H9 (cell line): Measurements from ENCODE around the gene SPATA2L. TPM values are rescaled to one million over a fixed set of nuclear protein-coding genes. Genes with fewer than 3 reads are reported as not detected.

Source experiments
- DNase-seq: peaks from one replicate; pipeline ENCODE4 v3.0.0-alpha.2; 2017
- H2AFZ ChIP-seq: one replicate; pipeline ENCODE4 v1.6.1; 2013; ENCODE audit warnings: mild to moderate bottlenecking, low read length, control low read depth, moderate library complexity
- H2AK5ac ChIP-seq: 2 replicates; pipeline ENCODE4 v1.6.1; 2013; ENCODE audit warnings: low read length, control low read depth, mixed read lengths; ENCODE audit not compliant: insufficient read length
- H2BK120ac ChIP-seq: one replicate; pipeline ENCODE4 v1.6.1; 2013; ENCODE audit warnings: low read depth, mild to moderate bottlenecking, low read length, control low read depth, inconsistent platforms; ENCODE audit not compliant: poor library complexity, severe bottlenecking
- H2BK12ac ChIP-seq: 2 replicates; pipeline ENCODE4 v1.6.1; 2013; ENCODE audit warnings: low read length, control low read depth, mixed read lengths, low read depth; ENCODE audit not compliant: insufficient read length
- H2BK15ac ChIP-seq: 2 replicates; pipeline ENCODE4 v1.6.1; 2013; ENCODE audit warnings: low read depth, low read length, control low read depth
- H2BK20ac ChIP-seq: one replicate; pipeline ENCODE4 v1.6.1; 2013; ENCODE audit warnings: low read depth, mild to moderate bottlenecking, low read length, control low read depth, inconsistent platforms; ENCODE audit not compliant: poor library complexity, severe bottlenecking
- H2BK5ac ChIP-seq: 2 replicates; pipeline ENCODE4 v1.6.1; 2013; ENCODE audit warnings: low read length, control low read depth, mixed read lengths; ENCODE audit not compliant: insufficient read length
- H3K14ac ChIP-seq: 2 replicates; pipeline ENCODE4 v1.6.1; 2013; ENCODE audit warnings: low read length, control low read depth; ENCODE audit not compliant: insufficient read depth
- H3K18ac ChIP-seq: 2 replicates; pipeline ENCODE4 v1.6.1; 2013; ENCODE audit warnings: low read depth, mild to moderate bottlenecking, mixed read lengths, low read length, control low read depth; ENCODE audit not compliant: insufficient read length
- H3K23ac ChIP-seq: 2 replicates; pipeline ENCODE4 v1.6.1; 2013; ENCODE audit warnings: low read length, control low read depth, mixed read lengths, low read depth; ENCODE audit not compliant: insufficient read length
- H3K23me2 ChIP-seq: 2 replicates; pipeline ENCODE4 v1.6.1; 2013; ENCODE audit warnings: low read depth, mild to moderate bottlenecking, mixed read lengths, low read length, control low read depth; ENCODE audit not compliant: insufficient read length, poor library complexity, severe bottlenecking
- H3K27ac ChIP-seq: 2 replicates; pipeline ENCODE4 v1.5.1; 2013; ENCODE audit warnings: low read length, control low read depth, mixed read lengths, low read depth; ENCODE audit not compliant: insufficient read length
- H3K27me3 ChIP-seq: 2 replicates; pipeline ENCODE4 v1.6.1; 2013; ENCODE audit warnings: low read length, control low read depth, inconsistent platforms; ENCODE audit not compliant: insufficient read depth
- H3K4ac ChIP-seq: 2 replicates; pipeline ENCODE4 v1.6.1; 2013; ENCODE audit warnings: low read depth, mild to moderate bottlenecking, control low read depth, inconsistent platforms, low read length, moderate library complexity
- H3K4me1 ChIP-seq: 2 replicates; pipeline ENCODE4 v1.6.1; 2013; ENCODE audit warnings: low read length, control low read depth, inconsistent platforms; ENCODE audit not compliant: insufficient read depth
- H3K4me2 ChIP-seq: 2 replicates; pipeline ENCODE4 v1.6.1; 2013; ENCODE audit warnings: low read length, control low read depth, mixed read lengths; ENCODE audit not compliant: insufficient read length, insufficient read depth
- H3K56ac ChIP-seq: 2 replicates; pipeline ENCODE4 v1.6.1; 2013; ENCODE audit warnings: low read depth, mild to moderate bottlenecking, mixed read lengths, low read length, control low read depth; ENCODE audit not compliant: insufficient read length
- H3K79me1 ChIP-seq: 2 replicates; pipeline ENCODE4 v1.6.1; 2013; ENCODE audit warnings: low read depth, mild to moderate bottlenecking, moderate library complexity, low read length, control low read depth, inconsistent platforms; ENCODE audit not compliant: insufficient read depth, poor library complexity, severe bottlenecking
- H3K79me2 ChIP-seq: 2 replicates; pipeline ENCODE4 v1.6.1; 2013; ENCODE audit warnings: low read length, control low read depth, inconsistent platforms; ENCODE audit not compliant: insufficient read depth
- H3K9ac ChIP-seq: 2 replicates; pipeline ENCODE4 v1.6.1; 2013; ENCODE audit warnings: low read length, control low read depth, mixed read lengths; ENCODE audit not compliant: insufficient read length; ENCODE audit errors: extremely low read depth
- H3K9me3 ChIP-seq: one replicate; pipeline ENCODE4 v1.6.1; 2013; ENCODE audit warnings: low read depth, low read length, inconsistent platforms; ENCODE audit not compliant: control insufficient read depth
- H3T11ph ChIP-seq: one replicate; pipeline ENCODE4 v1.6.1; 2013; ENCODE audit warnings: mild to moderate bottlenecking, low read length, control low read depth, inconsistent platforms
- H4K20me1 ChIP-seq: one replicate; pipeline ENCODE4 v1.6.1; 2013; ENCODE audit not compliant: control insufficient read depth, insufficient read length, insufficient read depth
- H4K5ac ChIP-seq: 2 replicates; pipeline ENCODE4 v1.6.1; 2013; ENCODE audit warnings: low read depth, mild to moderate bottlenecking, mixed read lengths, low read length, control low read depth; ENCODE audit not compliant: insufficient read length
- H4K8ac ChIP-seq: replicated peaks from 2 replicates; pipeline ENCODE4 v1.6.1; 2013; ENCODE audit warnings: low read length, control low read depth, mixed read lengths, low read depth; ENCODE audit not compliant: insufficient read length
- H4K91ac ChIP-seq: 2 replicates; pipeline ENCODE4 v1.6.1; 2013; ENCODE audit warnings: low read depth, mild to moderate bottlenecking, moderate library complexity, mixed read lengths, low read length, control low read depth; ENCODE audit not compliant: insufficient read length
- H3K27ac Mint-ChIP-seq, 3 experiments: 2 replicates in 2 of 3; 3 replicates in 1 of 3; pipeline ENCODE4 v1.8.0; 2020 to 2021; ENCODE audit warnings: mixed read lengths in 3 of 3, mild to moderate bottlenecking in 1 of 3, moderate library complexity in 1 of 3
- H3K27me3 Mint-ChIP-seq: 2 replicates; pipeline ENCODE4 v1.8.0; 2021; ENCODE audit warnings: low read depth, mild to moderate bottlenecking, moderate library complexity, mixed read lengths
- H3K36me3 Mint-ChIP-seq, 3 experiments: 2 replicates in 2 of 3; 3 replicates in 1 of 3; pipeline ENCODE4 v1.8.0; 2020 to 2021; ENCODE audit warnings: low read depth in 3 of 3, mixed read lengths in 3 of 3; ENCODE audit not compliant: insufficient read depth in 1 of 3
- H3K4me1 Mint-ChIP-seq, 2 experiments: 2 replicates each; pipeline ENCODE4 v1.8.0; 2020; ENCODE audit warnings: mixed read lengths in 2 of 2
- H3K4me3 Mint-ChIP-seq, 2 experiments: 2 replicates in 1 of 2; 3 replicates in 1 of 2; pipeline ENCODE4 v1.8.0; 2020 to 2021; ENCODE audit warnings: mild to moderate bottlenecking in 2 of 2, mixed read lengths in 2 of 2, moderate library complexity in 1 of 2
- H3K9me3 Mint-ChIP-seq, 2 experiments: 2 replicates in 1 of 2; 3 replicates in 1 of 2; pipeline ENCODE4 v1.8.0; 2020; ENCODE audit warnings: mild to moderate bottlenecking in 2 of 2, mixed read lengths in 2 of 2, moderate library complexity in 1 of 2
- CTCF ChIP-seq: fragments of 200-600 bp; sonication (generic); conservative IDR thresholded peaks from 3 replicates; pipeline ENCODE4 v1.8.0; 2021; ENCODE audit warnings: antibody characterized with exemption, mild to moderate bottlenecking
- WGBS: extraction: QIAGEN DNeasy Blood & Tissue Kit; methylation state at CpG from one replicate; pipeline ENCODE4 v1.1.7; 2013; ENCODE audit warnings: missing lambda C conversion rate, low lambda C conversion rate, mixed read lengths; ENCODE audit not compliant: insufficient read length; ENCODE audit errors: extremely low coverage; 5-methylcytosine and 5-hydroxymethylcytosine counted together
- total RNA-seq: library from RNA; stranded (reverse); gene quantifications from 2 replicates; pipeline ENCODE4 v1.2.1, GENCODE V29; 2021

SPATA2L gene
- total RNA-seq, 1 experiment from 2014 or later = 27.1 TPM

- no peak overlapping the region for H3K56ac ChIP-seq
- no peak overlapping the region for H3K9ac ChIP-seq
- no peaks in the 10 kb centered on the region for H3K27me3 ChIP-seq
- no peaks in the 10 kb centered on the region; the same call in 1 of the 2 replicates for H3K27me3 Mint-ChIP-seq
- no peak for DNase-seq
- H3K79me2 ChIP-seq = no peaks in the 10 kb centered on the region
- no peaks in the 10 kb centered on the region; a peak in 1 of 5 replicates for H3K9me3 Mint-ChIP-seq
- H2BK120ac ChIP-seq = no peak overlapping the region
- WGBS = no CpG with 5 or more reads among the region's 21 CpGs
- H3K27ac Mint-ChIP-seq = no peak overlapping the region
- H2BK12ac ChIP-seq = no peak overlapping the region
- H4K20me1 ChIP-seq = no peaks in the 10 kb centered on the region
- H3K4me1 Mint-ChIP-seq = peaks cover 9 to 19% of the 10 kb centered on the region in 2 experiments
- no peak overlapping the region for H2BK20ac ChIP-seq
- no peak overlapping the region for H3K4ac ChIP-seq
- H3K4me2 ChIP-seq = no peak overlapping the region
- H3K18ac ChIP-seq = no peak overlapping the region
- no peaks in the 10 kb centered on the region for H3K4me1 ChIP-seq
- no peaks in the 10 kb centered on the region for H3K9me3 ChIP-seq
- H3K79me1 ChIP-seq = no peaks in the 10 kb centered on the region
- peaks cover 48 to 86% (median 86%) of the 10 kb centered on the region in 3 experiments; a peak in 6 of 7 replicates for H3K36me3 Mint-ChIP-seq
- no peak overlapping the region for H2BK5ac ChIP-seq
- no peak overlapping the region for H4K91ac ChIP-seq
- H3K27ac ChIP-seq = no peak overlapping the region
- no peak overlapping the region for H2AFZ ChIP-seq
- H2BK15ac ChIP-seq = no peak overlapping the region
- no peak overlapping the region for H3T11ph ChIP-seq
- H2AK5ac ChIP-seq = no peak overlapping the region
- H4K5ac ChIP-seq = no peak overlapping the region
- H3K23ac ChIP-seq = no peak overlapping the region
- H3K14ac ChIP-seq = no peak overlapping the region
- no peak for TF ChIP-seq CTCF
- H3K4me3 Mint-ChIP-seq = no peak overlapping the region
- H3K23me2 ChIP-seq = no peaks in the 10 kb centered on the region
- H4K8ac ChIP-seq = no peak overlapping the region
These were observed 32.3 kb upstream of the SPATA2L start for GRCh38 chr16:89733792-89734191.
